HG02884 (cell line): Measurements from ENCODE around the gene RAP1GAP.
"Not testable (repeated sequence)": the region's sequence is repeated elsewhere in the genome, so short reads cannot be mapped to it uniquely, and the experiment has no call there.

Experiments
- ATAC-seq: cut with Tn5 transposase; IDR thresholded peaks from one replicate; pipeline ENCODE4 v1.9.1; 2021; ENCODE audit warnings: mild to moderate bottlenecking, moderate library complexity; ENCODE audit not compliant: unreplicated experiment

RAP1GAP gene

DNA sequence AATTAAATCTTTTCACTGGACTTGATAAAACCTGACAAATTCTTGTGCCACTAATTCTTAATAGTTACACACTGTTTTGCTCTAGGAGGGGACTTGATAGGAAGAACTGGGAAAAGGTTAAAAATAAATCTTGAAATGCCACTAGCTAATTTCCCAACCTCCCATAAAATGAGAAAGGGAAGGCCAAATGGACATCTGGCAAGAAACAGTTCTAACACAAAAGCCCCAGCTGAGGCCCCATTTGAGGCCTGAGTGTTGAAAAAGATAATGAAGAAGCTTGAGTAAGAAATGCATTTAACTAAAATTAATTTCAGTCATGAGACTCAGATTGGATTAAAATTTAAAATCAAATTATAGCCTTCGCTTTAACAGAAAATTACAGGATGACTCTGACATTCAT is 11.2 kb upstream of the RAP1GAP start:
- ATAC-seq, result no peak

DNA sequence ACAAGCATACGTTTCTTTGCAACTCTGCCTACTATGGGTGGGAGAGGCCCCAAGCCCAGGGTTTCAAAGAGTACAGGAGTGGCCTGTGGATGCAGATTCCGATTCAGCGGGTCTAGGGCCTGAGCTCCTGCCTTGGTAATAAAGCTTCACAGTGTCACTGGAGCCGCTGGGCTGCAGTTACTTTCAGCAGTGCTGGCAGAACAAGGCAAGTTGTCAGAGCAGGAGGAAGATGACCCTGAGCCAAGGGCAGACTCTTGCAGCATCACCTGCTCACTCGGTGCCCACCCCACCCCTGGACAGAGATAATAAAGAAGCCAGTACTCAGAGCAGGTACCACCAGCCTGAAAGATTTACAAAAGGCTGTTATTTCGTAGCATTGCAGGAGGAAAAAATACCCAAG is 8.0 kb upstream of the RAP1GAP start:
- no peak for ATAC-seq

DNA sequence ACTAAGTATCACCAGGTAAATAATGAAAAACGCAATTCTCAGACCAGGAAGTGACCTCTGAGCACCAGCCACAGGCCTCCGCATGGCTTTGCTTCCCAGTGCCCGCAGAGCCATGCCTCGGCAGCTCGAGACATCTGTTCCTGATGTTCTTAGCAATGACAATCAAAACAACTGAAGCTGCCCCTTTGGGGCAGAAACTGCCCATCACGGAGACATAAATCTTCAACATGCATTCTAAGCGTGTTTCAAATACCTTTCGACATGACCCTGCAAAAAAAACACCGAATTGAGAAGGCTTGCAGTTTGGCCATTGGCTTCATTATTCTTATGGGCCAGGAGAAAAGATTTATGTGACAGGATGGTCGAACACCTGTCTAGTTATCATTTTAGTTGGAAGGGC is 5.8 kb upstream of the RAP1GAP start:
- no peak for ATAC-seq

DNA sequence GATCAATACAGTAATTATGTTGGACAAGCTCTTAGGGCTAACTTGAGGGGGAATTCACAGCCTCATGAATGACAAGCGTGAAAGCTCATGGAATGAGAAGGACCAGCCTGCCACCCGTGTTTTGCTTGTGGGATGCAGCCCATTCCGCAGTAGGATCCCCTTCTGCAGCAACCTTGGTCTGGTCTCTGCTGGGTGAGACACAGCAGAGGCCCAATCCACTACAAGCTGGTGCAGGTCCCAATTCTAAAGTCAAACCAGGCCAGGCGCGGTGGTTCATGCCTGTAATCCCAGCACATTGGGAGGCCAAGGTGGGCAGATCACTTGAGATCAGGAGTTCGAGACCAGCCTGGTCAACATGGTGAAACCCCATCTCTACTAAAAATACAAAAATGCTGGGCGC is 4.7 kb upstream of the RAP1GAP start:
- ATAC-seq, result not testable (repeated sequence)

DNA sequence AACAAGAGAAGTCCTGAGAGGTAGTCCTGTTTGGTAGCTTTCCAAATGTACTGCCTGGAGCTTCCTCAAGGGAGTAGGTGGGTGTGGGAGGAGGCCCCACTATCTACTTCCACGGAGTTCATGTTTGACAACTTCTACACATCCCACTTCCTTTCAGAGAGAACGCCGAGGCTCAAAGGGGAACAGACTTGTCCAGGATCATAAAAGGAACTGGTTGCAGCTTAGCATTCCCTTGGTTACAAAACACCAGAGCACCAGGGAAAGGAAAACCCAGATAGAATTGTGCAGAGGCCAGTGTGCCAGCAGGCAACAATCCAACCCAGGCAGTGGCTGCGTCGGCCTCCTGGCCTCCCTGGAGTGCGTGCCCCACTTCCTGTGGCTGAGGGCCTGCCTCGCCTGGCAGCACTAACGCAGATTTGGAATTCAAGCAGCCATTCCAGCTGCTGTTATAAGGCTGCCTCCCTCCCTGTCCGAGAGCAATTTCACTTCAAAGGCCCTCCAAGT is 4.2 kb upstream of the RAP1GAP start:
- ATAC-seq, result no peak

DNA sequence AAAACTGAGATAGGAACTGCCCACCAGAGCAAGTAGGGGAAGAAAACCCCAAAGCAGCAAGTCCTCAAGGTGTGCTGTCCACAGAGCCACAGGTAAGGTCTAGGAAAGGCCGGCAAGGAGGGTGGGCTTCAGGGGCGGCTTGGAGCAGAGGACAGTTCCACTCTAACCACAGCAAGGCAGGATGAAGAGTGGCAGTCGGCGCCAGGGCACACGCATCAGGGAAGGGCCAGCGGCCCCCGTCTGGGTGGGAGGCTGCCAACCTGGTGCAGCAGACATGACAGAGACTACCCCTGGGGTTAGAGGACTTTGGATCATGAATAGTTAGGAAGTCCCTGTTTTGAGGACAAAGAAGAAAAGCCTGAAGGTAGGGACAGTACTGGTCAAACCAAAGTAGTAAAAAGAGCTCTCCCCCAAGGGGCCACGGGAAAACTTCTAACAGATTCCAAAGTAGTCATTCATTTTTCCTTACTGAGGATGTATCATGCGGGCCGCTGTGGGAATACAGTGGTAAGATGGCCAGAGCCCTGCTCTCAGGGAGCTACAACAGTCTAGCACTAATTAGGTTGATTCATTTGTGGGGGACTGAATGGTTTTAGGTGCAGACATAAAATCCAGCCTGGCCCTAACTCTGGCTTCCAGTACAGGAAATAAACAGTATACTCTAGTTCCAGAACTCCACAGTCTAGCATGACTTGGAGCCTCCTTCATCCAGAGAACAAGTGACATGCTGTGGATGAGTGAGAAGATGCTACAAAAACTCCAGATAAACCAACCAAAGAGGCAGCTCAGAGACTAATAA is 3.5 kb upstream of the RAP1GAP start:
- no peak for ATAC-seq

DNA sequence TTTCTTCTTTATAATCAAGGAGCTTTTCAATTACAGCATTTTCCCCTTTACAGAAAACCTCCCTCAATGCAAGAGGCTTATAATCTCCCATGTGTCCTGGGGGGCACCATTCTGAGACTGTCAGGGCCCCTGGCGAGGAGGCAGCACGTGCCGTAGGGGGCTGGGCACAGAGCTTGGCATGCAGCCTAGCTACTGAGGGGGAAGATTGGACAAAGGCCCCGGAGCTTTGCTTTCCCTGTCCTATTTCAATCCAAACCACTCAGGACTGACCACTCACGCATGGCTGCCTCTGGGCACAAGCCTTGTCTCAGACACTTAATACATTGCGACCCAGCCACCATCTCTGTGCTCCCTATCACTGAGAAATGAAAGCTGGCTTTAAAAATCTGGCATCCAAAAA is 2.8 kb upstream of the RAP1GAP start:
- no peak for ATAC-seq

DNA sequence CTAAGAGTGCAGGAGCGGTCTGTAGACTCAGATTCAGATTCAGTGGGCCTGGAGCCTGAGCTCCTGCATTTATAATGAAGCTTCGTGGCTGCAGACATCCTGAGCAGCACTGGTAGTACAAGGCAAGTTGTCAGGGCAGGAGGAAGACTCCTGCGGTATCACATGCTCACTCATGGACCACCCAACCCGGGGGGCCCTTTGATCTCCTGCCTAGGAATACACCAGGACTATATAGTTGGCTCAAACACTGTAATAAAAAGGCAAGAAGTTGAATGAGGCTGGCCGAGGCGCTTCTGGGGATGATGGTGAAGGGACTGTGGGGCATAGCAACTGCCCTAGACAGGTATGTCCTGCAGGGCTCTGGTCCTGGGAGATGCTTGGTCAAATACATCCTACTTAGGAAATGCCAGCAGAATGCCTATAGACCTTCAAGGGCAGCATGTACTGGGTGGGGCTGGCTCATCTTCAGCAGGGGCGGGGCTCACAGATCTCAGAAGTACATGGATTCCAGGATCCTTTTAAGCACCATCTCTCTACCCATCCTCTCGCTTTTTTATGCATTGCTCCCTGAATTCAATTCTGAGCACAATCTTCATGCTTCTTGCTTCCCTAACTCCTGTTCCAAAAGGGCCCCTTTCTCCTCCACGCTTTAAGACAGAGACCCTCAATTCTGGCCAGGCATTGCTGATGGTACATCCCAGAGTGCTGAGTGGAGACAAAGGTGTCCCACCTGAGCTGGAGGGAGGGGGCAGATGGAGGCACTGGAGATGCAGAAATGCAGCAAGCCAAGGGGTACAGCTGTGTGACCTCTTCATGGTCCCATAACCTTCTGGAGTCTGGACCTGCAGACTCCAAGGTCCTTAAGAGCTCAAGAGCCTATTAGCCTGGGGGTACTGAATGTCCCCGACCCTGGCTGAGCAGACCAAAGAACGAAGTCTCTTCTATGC is 2.1 kb upstream of the RAP1GAP start:
- no peak for ATAC-seq

DNA sequence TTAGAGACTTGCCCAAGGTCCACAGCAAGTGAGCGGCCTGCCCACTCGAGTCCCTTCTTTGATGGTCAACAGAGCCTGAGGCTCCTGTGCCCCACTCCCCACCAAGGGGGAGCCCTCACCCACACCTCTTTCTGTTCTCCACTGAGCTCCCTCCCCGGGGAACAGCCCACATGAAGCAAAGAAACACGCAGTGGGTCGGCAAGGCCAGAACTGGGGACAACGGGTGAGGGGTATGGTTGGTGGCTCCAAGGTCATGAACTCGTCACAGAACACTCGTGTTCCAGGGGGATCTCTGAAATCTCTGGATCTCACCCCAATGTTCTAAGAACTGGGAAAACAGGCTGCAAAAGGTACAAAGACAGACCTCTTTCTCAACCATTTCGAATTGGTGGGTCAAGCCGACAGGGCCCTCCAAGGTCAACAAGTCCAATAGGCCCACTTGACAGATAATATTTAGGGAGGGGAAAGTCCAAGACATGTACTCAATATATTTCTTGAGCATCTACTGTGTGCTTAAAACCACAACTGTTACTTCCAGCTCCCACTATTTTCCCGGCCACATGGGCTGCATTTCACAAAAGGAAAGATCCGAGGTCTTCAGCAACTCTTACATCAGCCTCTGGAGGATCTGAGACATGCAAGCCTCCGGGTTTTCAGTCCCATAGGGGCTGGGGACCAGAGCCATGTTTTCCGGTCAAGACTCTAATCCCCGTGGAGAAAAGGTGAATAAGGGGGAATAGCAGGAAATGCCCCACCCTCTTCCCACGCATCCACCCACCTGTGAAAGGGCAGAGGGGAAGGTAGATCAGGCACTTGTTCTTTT is 1.1 kb upstream of the RAP1GAP start:
- ATAC-seq, result no peak

DNA sequence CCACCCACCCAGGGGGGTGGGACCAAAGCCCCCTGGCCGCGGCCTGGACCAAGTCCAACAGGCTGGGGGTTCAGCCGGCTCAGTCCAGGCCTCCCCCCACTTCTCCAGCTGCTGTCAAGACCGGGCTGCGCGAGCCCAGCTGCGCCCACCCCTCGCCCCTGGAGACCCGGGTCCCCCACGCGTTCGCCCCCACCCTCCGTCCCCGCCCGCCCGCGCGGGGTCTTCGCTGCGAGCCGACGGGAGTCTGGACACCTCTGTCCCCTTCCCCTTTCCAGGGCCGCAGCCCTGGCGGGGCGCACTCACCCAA is 253 bp downstream of the RAP1GAP start:
- ATAC-seq, result no peak

DNA sequence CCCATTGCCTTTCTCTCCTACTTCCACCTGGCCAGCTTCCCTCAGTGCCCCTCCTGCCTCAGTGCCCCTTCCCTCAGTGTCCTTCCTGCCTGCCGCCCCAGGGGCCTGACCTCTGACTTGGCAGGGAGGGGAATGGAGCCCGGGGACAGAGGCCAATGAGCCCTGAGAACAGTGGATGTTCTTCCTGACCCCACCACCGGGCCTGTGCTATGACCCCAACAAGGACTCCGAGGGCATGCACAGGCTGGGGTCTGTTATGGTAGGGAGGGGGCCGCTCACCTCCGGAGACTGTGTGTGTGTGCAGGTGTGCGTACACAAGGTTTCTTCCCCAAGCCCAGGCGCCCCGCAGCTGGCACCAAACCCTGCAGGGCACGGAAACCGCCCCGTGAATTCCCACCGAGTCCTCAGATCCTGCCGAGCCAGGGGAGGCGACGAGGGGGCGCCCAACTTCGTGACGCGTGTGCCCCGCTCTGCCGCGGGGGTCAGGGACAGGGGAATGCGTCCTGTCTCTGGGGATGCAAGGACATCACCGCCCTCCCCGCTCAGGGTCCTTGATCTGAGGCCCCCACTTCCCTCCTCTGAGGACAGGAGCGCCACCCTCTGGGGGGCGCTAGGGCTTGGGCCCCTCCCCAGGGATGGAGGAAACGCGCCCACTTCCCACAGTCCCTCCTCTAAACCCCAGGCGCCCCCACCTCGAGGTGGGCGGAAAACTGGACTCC is 766 bp downstream of the RAP1GAP start:
- ATAC-seq, result no peak

DNA sequence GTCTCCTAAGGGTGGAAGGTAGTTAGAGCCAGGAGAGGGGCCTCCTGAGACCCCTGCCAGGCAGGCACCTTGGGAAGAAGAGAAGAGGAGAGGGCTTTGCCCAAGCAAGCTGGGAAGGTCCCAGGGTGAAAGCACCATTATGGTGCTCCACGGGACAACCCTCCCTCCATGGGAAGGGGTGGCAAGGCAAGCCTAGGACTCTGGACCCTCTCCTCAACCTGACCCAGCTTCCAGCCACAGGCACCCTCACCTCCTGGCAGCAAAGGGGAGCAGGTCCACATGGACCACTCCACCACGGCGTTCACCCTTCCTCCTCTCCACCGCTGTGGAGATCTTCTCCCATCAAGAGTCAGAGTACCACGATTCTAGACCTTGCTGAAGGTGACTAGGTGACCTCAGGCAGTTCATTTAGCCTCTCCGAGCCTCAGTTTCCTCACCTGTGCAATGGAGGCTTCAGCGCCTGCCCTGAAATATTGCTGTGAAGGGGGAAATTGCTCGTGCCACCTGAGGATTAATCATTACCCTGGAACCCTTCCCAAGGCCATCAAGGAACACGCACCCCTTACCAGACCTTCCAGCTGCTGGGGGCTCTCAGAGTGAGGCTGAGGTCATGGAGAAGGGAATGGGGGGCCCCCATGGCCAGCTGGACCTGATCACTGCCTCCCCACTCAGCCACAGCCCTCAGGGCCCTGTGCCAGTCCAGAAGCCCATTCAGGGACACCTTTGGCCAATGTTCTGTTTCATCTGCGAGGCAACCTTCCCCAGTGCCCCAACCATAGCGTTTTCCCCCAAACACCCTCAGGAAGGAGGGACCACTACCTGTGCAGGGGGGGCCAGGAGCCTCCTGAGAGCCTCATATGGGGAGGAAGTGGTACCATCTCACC is 1.6 kb downstream of the RAP1GAP start:
- no peak for ATAC-seq

DNA sequence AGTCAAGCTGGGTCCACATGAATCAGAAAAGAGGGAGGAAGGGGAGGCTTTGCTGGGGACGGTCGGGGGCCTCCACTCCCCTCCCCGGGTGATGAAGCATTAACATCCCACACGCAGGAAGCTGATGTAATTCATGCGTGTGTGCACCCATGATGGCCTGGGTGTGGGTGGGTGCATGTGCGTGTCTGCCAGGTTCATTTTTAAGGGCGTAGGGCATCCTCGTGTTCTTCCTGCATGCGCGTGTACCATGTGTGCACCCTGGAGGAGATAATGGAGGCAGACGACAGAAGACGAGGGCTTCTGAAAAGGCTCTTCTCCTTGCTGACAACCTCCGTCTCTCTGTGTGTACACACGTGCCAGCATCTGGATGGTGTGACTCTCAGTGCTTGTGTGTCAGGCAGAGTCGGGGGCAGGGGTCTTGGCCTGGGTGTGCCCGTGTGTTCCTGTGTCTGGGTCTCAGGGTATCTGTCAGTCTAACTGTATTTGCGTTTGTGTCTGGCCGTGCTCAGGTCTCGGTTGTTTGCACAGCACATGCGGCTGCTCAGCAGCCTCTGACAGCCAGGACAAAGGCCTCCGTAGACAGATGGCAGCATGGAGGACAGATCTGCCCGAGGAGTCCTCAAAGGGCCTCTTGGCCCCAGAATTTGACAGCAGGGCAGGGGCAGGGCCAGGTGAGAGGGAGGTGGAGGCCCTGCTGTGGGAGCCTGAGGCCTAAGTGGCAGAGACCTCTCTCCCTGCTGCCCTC is 2.4 kb downstream of the RAP1GAP start:
- no peak for ATAC-seq

DNA sequence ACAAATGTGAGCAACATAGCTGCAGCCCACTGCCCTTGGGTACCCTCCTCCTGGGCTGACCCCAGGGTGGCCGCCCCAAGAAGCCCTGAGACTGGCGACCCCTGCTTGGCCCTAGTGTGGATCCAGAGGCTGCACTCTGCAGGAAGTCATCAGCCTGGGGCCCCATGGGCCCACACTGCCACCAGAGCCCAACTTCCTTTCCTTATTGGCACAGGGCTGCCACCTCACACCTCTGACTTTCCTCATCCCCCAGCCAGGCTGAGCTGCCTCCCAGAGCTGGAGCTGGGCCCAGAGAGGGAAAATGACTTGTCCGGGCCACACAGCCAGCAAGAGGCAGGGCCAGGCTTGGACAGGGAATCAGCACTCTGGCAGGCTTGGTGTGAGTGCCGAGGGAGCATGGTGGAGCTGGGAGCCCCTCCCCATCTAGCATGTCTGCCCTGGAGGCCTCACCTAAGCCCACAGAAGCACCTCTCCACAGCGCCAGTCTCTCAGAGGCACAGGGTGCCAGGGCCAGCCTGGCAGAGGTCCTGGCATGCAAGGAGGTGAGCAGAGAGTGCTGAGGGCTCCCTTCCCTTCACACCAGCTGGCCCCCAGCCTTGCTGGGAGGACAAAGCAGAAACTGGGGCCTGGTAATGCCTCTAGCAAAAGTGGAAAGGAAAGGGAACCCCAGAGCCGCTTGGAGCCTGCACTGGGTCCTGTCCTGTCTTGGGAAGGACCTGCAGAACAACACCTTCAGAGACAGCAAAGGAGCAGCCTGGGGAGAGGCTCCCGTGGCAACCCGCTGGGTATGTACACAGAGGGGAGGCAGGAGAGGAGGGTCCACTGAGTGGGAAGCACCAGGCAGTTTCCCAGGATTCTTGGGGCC is 3.2 kb downstream of the RAP1GAP start:
- ATAC-seq, result no peak

DNA sequence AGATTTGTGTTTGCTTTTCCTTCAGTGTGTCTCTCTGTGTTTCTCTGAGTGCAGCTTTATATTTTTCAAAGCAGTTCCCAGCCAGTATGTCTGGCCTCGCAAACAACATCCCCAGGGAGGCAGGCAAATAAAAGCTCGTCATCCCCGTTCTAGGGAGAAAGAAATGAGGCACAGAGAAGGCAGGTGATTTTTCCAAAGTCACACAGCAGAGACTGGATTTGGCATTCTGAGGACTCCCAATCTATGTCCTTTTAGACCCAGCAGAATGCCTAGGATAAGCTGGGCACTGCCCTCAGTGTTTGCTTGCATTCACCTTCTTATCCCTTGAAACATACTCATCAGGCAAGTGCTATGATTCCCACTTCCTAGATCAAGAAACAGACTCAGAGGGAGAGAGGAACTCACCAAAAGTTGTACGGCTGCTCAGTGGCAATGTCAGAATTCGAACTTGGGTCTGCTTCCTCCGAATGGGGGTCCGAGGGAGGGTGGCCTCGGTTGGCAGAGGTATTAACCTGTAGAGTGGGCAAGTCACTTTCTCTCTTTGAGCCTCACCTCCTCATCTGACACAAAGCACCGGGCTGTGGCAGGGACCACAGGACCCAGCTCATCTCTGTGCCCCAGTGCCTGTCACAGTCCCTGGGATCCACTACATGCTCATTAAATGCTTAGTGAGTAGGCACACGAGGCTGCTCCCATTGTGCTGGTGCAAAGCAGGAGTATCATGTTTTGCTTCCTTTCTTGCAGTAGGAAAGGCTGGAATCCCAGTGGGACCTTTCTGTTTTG is 4.2 kb downstream of the RAP1GAP start:
- no peak for ATAC-seq

DNA sequence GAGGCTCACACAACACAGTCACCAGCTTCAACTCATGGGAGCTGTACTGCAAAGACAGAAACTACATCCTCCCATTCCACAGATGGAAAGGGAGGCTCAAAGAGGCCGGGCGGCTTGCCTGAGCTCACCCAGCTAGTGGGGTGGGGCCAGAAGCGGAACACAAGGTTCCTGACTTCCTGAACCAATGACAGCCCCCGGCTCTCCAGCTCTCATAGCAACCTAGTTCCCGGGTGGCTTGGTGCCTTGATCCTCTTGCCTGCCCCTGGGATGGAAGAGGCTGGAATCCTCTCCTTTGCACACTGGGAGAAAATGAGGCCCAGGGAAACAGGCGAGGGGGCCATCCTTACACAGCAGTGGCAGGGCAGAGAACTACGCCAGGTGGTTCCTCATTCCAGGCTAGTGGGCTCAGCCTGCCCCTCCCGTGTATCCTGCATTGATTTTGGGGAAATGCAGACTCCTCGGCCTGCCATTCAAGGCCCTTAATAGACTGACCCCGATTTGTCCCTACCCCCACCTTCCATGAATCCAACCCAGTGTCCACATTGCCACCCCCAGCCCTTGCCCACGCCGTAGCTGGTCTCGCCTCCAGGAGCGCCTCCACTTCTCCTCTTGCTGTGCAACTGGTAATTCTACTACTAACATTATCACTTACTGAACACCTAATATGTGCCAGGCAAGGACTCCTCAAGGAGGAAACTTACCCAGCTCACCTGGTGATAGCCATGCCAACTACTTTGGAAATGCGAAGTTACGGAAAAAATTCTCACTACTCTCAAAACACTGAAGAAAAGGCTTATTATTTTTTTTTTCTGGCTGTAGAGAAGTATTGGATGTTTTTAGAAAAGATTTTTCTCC is 5.0 kb downstream of the RAP1GAP start:
- no peak for ATAC-seq
